GM21529 (cell line): ENCODE data around the gene MXRA7.
"Not testable (repeated sequence)": the region's sequence is repeated elsewhere in the genome, so short reads cannot be mapped to it uniquely, and the experiment has no call there.

ENCODE experiments used
- ATAC-seq: cut with Tn5 transposase; IDR thresholded peaks from one replicate; pipeline ENCODE4 v1.9.1; 2021; ENCODE audit not compliant: unreplicated experiment

MXRA7 gene

DNA sequence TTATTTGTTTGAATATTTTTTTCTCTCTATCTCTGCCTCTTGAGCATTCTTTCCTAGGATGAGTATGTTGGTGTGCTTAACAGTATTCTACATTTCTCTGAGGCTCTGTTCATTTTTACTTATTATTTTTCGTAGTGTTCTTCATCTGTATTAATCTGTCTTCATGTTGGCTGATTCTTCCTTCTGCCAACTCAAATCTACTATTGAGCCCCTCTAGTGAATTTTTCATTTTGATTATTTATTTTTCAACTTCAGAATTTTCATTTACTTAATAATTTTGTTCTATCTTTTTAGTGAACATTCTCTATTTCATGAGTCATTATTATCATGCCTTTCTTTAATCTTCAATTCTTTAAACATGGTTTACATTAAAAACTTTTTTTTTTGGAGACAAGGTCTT is 64.1 kb downstream of the MXRA7 start:
- ATAC-seq: no peak

- ATAC-seq: no peak
Observed at GRCh38 chr17:76645481-76645880, 65.3 kb downstream of the MXRA7 start.

- ATAC-seq: no peak
Observed at GRCh38 chr17:76644995-76645394, 65.8 kb downstream of the MXRA7 start.

- ATAC-seq: no peak
Observed at GRCh38 chr17:76643553-76644148, 67.1 kb downstream of the MXRA7 start, which contains the start of gene ST6GALNAC1. TSS of gene ST6GALNAC1 (minus strand) at chr17:76643757. CDS start at chr17:76643638, 119 bp downstream.

- ATAC-seq: no peak
Observed at GRCh38 chr17:76642994-76643393, 67.8 kb downstream of the MXRA7 start.

DNA sequence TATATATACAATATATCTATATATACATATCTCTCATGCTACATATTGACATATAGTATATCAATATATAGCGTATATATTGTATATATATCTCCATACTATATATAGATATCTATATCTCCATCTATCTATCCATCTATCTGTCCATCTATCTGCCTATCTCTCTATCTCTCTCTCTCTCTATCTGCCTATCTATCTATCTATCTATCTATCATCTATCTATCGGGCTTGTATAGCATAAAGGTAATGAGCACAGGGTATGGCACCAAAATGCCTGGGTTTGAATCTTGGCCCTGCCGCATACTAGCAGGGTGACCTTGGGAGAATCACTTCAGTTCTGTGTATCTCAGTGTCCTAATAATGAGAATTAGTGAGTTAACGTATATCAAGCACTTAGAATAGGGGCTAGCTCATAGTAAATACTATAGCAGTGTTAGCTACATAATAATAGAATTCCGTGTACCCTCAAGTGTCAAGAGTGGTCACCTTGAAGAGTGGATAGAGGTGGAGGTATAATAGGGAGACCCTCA is 68.7 kb downstream of the MXRA7 start:
- no peak for ATAC-seq

GRCh38 chr17:76641501-76641900 is 69.3 kb downstream of the MXRA7 start:
- no peak for ATAC-seq

DNA sequence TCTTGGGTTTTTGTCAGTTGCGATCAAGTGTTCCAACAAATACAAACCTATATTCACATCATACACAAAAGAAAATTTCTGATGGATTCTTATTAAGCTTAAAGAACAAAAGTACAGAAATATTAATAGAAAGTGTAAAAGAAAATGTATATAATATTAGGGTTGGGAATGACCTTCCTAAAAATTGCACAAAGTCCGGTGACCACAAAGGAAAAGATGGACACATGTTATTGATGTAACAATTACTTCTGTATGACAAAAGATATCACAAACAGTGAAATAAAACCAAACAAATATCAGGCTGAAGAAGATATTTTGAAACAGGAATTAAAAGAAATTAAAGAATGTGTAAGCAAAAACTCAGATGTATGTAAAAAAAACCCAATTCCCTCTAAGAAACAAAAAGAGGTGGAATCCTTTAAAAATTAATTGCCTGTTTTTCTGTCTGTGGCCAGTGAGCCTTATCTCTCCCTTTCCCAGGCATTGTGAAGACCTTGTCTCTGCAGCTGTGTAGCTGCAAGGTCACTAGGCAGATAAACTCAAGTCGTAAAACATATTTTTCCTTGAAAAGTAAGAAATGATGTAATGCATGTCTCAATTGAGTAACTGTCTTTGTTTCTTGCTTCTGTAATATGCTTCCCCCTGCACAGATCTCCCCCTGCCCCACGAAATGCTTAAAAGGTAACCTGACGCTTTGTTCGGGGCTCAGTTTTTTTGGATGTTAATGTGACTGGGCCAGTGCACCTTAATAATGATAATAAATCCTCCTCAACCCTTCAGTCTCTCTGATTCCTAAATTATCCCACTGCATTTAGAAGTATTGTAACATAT is 70.0 kb downstream of the MXRA7 start:
- ATAC-seq: no peak

DNA sequence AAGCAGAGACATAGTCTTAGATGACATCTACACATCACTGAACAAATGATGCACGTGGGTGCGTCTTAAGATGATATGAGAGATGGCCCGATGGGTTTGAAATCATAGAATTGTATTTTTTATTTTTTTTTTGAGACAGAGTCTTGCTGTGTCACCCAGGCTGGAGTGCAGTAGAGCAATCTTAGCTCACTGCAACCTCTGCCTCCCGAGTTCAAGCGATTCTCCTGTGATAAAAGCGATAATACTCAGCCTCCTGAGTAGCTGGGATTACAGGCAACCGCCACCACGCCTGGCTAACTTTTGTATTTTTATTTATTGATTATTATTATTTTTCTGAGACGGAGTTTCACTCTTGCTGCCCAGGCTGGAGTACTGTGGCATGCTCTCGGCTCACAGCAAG is 72.5 kb downstream of the MXRA7 start:
- ATAC-seq: no peak

DNA sequence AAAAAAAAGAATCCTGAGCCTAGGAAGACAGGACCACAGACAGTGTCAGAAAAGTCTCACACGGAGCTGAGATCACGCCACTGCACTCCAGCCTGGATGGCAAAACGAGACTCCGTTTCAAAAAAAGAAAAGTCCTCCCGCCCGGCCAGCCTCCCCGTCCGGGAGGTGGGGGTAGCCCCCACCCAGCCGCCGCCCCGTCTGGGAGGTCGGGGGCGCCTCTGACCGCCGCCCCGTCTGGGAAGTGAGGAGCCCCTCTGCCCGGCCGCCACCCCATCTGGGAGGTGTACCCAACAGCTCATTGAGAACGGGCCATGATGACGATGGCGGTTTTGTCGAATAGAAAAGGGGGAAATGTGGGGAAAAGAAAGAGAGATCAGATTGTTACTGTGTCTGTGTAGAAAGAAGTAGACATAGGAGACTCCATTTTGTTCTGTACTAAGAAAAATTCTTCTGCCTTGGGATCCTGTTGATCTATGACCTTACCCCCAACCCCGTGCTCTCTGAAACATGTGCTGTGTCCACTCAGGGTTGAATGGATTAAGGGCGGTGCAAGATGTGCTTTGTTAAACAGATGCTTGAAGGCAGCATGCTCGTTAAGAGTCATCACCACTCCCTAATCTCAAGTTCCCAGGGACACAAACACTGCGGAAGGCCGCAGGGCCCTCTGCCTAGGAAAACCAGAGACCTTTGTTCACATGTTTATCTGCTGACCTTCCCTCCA is 74.1 kb downstream of the MXRA7 start:
- ATAC-seq: not testable (repeated sequence)

DNA sequence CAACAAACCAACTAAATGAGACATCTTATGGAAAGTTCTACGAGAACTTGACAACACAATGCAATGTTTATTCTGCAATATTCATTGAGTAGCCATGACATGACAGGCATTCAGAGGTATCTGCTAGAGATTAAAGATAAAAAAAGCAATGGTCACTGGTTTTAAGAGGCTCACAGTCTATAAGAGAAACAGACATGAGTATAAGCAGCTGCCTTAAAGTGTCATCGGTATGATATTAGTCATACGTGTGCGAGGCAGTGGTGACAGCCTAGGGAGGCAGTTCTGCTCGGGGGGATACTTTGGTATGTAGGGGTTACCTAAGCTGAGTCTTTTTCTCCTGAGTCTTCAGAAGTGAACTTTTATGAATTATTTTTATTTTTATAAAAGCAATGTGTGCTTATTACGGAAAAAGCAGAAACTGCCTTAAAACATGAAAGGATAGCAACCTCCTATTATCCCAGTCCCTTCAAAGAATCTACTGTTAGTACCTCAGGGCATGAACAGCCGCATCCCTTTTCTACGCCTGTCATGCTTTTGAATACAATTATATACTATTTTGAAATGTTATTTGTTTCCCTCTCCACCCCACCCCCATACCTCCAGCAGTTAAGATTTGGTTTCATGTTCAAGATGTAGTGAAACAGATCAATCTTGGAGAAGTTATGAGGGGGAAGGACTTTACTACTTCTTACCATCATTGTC is 75.0 kb downstream of the MXRA7 start:
- ATAC-seq: no peak

DNA sequence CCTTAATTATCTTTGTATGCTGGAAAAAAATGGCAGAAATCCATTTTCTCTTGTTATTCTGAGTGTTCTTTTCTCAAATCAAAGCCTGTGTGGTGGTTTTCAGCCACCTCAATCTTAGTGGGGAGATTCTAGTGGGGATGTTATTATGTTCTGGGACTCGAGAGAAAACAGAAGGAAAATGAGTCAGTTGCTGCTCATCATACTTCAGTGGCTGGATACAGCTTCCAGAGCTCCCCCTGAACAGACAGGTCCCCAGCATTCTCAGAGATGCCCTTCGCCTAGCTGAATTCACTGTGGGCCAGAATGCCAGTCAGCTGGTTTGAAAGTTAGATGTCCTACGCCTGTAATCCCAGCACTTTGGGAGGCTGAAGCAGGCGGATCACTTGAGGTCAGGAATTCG is 75.7 kb downstream of the MXRA7 start:
- no peak for ATAC-seq

DNA sequence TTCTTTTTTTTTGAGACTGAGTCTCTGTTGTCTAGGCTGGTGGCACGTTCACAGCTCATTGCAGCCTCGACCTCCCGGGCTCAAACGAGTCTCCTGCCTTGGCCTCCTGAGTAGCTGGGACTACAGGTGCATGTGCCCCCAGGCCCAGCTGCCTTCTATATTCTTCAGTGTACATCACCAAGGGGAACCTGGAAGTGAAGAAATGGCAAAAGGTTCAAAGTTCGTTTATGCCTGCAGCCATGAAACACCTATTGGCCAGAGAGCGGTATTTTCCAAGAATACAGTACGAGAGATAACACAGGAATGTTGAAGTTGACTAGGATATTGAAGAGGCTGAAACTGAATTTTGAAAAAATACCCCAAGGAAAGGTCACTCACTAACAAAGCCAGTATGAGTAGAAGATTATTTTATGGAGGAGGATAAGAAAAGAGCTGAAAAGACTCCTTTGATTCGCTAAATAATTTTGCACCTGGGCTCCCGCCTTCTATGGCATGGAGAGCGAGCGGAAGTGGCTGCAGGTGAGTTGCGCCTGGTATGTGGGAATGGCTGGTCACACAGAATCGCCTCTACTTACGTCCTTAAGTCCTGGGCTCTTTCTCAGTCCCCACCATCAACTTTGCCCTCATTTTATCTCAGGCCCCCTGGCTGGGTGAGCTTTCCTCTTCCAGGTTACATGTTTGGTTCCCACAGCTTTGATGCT is 77.0 kb downstream of the MXRA7 start:
- no peak for ATAC-seq

GRCh38 chr17:76631821-76632565 is 78.8 kb downstream of the MXRA7 start:
- ATAC-seq: no peak

DNA sequence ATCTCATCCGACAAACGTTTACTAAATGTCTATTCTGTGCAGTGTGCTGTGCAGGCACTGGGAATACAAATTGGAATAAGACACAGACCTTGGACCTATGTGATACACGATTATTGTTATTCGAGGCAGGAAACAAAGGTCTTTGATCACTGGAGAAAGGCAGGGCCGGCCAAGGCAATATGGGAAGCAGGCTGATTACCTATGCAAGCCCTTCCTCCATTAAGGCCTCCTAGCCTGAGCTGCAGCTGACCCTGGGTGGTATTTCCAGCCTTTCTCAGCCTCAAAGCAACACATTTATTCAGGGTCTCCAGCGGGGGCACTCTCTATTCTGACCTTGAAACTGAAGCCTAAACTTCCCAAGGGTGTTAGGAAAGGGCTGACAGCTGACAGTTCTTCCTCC is 80.6 kb downstream of the MXRA7 start:
- no peak for ATAC-seq
